HL-60 (cell line): Measurements from ENCODE around the gene GJA1.

ENCODE experiments used
- POLR2AphosphoS5 ChIP-seq: IDR thresholded peaks from 2 replicates; pipeline ENCODE4 v1.6.1; 2012; ENCODE audit warnings: low read depth
- TF ChIP-seq, protein P1 (sequence below): IDR thresholded peaks from one replicate; pipeline ENCODE4 v1.5.1; 2011; ENCODE audit warnings: low read length, control low read depth, inconsistent platforms; ENCODE audit not compliant: insufficient read depth

DNA sequence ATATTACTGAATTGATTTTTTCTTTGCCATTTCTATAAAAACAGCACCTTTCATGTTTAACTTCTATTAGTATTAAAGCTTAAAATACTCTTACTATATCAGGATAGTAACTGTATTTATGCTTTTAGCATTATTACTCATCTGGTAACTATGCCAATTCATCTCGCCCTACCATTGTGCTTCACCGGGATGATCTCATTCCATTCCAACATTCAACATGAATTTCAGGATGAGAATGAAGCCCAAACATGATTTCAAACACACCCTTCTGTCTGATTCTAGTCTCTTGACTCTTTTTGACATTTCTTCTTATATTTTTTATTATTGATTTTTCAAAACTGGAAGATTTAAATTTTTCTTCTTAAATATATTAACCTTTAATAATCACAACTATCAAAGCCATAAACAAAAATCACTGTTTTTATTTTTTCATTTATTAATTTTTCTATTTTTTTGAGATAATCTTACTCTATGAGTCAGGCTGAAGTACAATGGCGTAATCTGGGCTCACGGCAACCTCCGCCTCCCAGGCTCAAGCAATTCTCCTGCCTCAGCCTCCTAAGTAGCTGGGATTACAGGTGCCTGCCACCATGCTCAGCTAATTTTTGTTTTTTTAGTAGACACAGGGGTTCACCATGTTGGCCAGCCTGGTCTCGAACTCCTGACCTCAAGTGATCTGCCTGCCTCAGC is 46.7 kb downstream of the GJA1 start:
- TF ChIP-seq, protein P1, sequence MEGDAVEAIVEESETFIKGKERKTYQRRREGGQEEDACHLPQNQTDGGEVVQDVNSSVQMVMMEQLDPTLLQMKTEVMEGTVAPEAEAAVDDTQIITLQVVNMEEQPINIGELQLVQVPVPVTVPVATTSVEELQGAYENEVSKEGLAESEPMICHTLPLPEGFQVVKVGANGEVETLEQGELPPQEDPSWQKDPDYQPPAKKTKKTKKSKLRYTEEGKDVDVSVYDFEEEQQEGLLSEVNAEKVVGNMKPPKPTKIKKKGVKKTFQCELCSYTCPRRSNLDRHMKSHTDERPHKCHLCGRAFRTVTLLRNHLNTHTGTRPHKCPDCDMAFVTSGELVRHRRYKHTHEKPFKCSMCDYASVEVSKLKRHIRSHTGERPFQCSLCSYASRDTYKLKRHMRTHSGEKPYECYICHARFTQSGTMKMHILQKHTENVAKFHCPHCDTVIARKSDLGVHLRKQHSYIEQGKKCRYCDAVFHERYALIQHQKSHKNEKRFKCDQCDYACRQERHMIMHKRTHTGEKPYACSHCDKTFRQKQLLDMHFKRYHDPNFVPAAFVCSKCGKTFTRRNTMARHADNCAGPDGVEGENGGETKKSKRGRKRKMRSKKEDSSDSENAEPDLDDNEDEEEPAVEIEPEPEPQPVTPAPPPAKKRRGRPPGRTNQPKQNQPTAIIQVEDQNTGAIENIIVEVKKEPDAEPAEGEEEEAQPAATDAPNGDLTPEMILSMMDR, result no peak
- TF ChIP-seq POLR2AphosphoS5, result no peak
